Measurements from ENCODE around the gene IGF2BP3.

DNA sequence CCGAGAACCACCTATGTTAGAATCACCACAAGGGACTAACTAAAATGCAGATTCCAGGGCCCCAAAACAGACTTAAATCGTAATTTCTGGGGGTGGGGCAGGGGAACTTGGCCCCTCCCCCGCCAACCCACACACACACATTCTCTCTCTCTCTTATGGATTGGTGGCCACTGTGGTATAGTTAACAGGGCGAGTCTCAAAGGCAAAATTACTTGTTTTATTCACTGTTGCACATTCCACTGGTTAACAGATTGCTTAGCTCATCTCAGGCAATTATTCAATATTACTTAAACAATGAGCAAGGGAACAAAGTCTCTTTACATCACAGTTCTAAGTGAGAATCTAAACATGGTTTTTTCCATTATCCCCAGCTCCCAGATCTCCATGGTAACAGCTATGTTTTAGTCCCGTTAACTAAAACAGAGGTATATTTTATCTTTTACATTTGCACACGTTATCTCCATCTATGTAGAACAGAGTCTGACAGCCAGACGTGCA is 38.5 kb downstream of the IGF2BP3 start:
- TF ChIP-seq YY1 (IDR thresholded peaks at IDR 0.05; ENCODE audit: insufficient read depth, insufficient read length) = no peak
- TF ChIP-seq ZNF274 (IDR thresholded peaks at IDR 0.05; ENCODE audit: low read depth, low read length) = no peak

Data from NT2/D1 (cell line).